IMR-90 (cell line): ENCODE measurements around the gene CLDN7. TPM values are rescaled to one million over a fixed set of nuclear protein-coding genes. Genes with fewer than 3 reads are reported as not detected.

Source experiments
- ATAC-seq: fragments of 200-7000 bp; cut with Tn5 transposase; 2 replicates; pipeline ENCODE4 v1.9.1; 2020; ENCODE audit warnings: low read depth, mild to moderate bottlenecking, moderate library complexity
- BruUV-seq: library from RNA; stranded (reverse); fragments of 400-500 nt; replicated peaks from 2 replicates; lab custom pipeline; 2021; lab: Mats Ljungman, UMichigan
- CTCF ChIA-PET: fragments of 300-600 bp; formaldehyde crosslinking; extraction: SDS; loops from one replicate; lab custom pipeline; 2021; ENCODE audit warnings: antibody characterized with exemption; lab: Yijun Ruan, JAX
- POLR2A ChIA-PET: fragments of 300-600 bp; sonication (Branson Sonifier 250); formaldehyde crosslinking; loops from one replicate; lab custom pipeline; 2022; ENCODE audit warnings: antibody characterized with exemption; ENCODE audit not compliant: unreplicated experiment; lab: Charles Lee
- DNase-seq: peaks from one replicate; pipeline ENCODE4 v3.0.0; 2013
- H2AFZ ChIP-seq: replicated peaks from 2 replicates; pipeline ENCODE3; 2013; ENCODE audit warnings: low read length, mild to moderate bottlenecking; ENCODE audit not compliant: poor library complexity
- H2AK5ac ChIP-seq: 2 replicates; pipeline ENCODE4 v1.6.1; 2013; ENCODE audit warnings: low read depth, low read length, inconsistent platforms
- H2AK9ac ChIP-seq: replicated peaks from 2 replicates; pipeline ENCODE3; 2013; ENCODE audit warnings: mild to moderate bottlenecking, low read depth, low read length, moderate library complexity; ENCODE audit not compliant: poor library complexity
- H2BK120ac ChIP-seq: 2 replicates; pipeline ENCODE4 v1.6.1; 2013; ENCODE audit warnings: low read depth, low read length, inconsistent platforms
- H2BK15ac ChIP-seq: 3 replicates; pipeline ENCODE4 v1.6.1; 2013; ENCODE audit warnings: low read depth, low read length, inconsistent platforms
- H2BK20ac ChIP-seq: 2 replicates; pipeline ENCODE4 v1.6.1; 2013; ENCODE audit warnings: low read depth, mild to moderate bottlenecking, inconsistent platforms, low read length, moderate library complexity
- H2BK5ac ChIP-seq: 2 replicates; pipeline ENCODE4 v1.6.1; 2013; ENCODE audit warnings: mild to moderate bottlenecking, low read depth, low read length, inconsistent platforms; ENCODE audit not compliant: poor library complexity, severe bottlenecking
- H3K14ac ChIP-seq: replicated peaks from 2 replicates; pipeline ENCODE4 v1.6.1; 2013; ENCODE audit warnings: low read depth, low read length, inconsistent platforms
- H3K18ac ChIP-seq: 2 replicates; pipeline ENCODE4 v1.6.1; 2013; ENCODE audit warnings: low read depth, low read length, control low read depth
- H3K23ac ChIP-seq: 2 replicates; pipeline ENCODE4 v1.6.1; 2013; ENCODE audit warnings: low read depth, low read length, inconsistent platforms
- H3K27ac ChIP-seq: 2 replicates; pipeline ENCODE4 v1.5.1; 2013; ENCODE audit warnings: mild to moderate bottlenecking, control low read depth, low read length; ENCODE audit not compliant: insufficient read depth
- H3K27me3 ChIP-seq: 2 replicates; pipeline ENCODE4 v1.6.1; 2013; ENCODE audit warnings: low read length; ENCODE audit not compliant: control insufficient read depth, insufficient read depth
- H3K36me3 ChIP-seq: 2 replicates; pipeline ENCODE4 v1.6.1; 2013; ENCODE audit warnings: low read length, mixed read lengths; ENCODE audit not compliant: control insufficient read depth, insufficient read depth
- H3K4ac ChIP-seq: 2 replicates; pipeline ENCODE4 v1.6.1; 2013; ENCODE audit warnings: low read depth, low read length, inconsistent platforms
- H3K4me1 ChIP-seq: 2 replicates; pipeline ENCODE4 v1.6.1; 2013; ENCODE audit warnings: low read length, mixed read lengths; ENCODE audit not compliant: control insufficient read depth, insufficient read depth
- H3K4me2 ChIP-seq: 2 replicates; pipeline ENCODE4 v1.6.1; 2013; ENCODE audit warnings: low read depth, mild to moderate bottlenecking, control low read depth, low read length, moderate library complexity
- H3K4me3 ChIP-seq: 2 replicates; pipeline ENCODE4 v1.5.1; 2013; ENCODE audit warnings: low read depth, mild to moderate bottlenecking, control low read depth, low read length, moderate library complexity; ENCODE audit not compliant: insufficient read depth
- H3K56ac ChIP-seq: 2 replicates; pipeline ENCODE4 v1.6.1; 2013; ENCODE audit warnings: low read length, inconsistent platforms; ENCODE audit not compliant: insufficient read depth; ENCODE audit errors: extremely low read depth
- H3K79me1 ChIP-seq, 2 experiments: 2 replicates each; pipeline ENCODE4 v1.6.1; 2013; ENCODE audit warnings: low read length in 2 of 2, inconsistent platforms in 1 of 2, low read depth in 1 of 2
- H3K9ac ChIP-seq: 2 replicates; pipeline ENCODE4 v1.6.1; 2013; ENCODE audit warnings: low read depth, low read length, control low read depth
- H3K9me1 ChIP-seq: 2 replicates; pipeline ENCODE4 v1.6.1; 2013; ENCODE audit warnings: low read length, inconsistent platforms; ENCODE audit not compliant: insufficient read depth
- H3K9me3 ChIP-seq: 2 replicates; pipeline ENCODE4 v1.6.1; 2013; ENCODE audit warnings: low read length; ENCODE audit not compliant: control insufficient read depth, insufficient read depth
- H4K20me1 ChIP-seq: 2 replicates; pipeline ENCODE4 v1.6.1; 2013; ENCODE audit warnings: low read length, inconsistent platforms; ENCODE audit not compliant: insufficient read depth
- H4K5ac ChIP-seq: 2 replicates; pipeline ENCODE4 v1.6.1; 2013; ENCODE audit warnings: mild to moderate bottlenecking, low read depth, low read length, control low read depth
- H4K8ac ChIP-seq, 2 experiments: 2 replicates each; pipeline ENCODE4 v1.6.1; 2013; ENCODE audit warnings: low read depth in 2 of 2, low read length in 2 of 2, control low read depth in 1 of 2, inconsistent platforms in 1 of 2
- H4K91ac ChIP-seq: 2 replicates; pipeline ENCODE4 v1.6.1; 2013; ENCODE audit warnings: low read depth, low read length, inconsistent platforms; ENCODE audit not compliant: insufficient read depth
- CTCF ChIP-seq: conservative IDR thresholded peaks from 2 replicates; pipeline ENCODE4 v1.5.1; 2012; ENCODE audit warnings: mild to moderate bottlenecking, low read depth, low read length, improper control_type of control experiment
- WGBS, 2 experiments: methylation state at CpG; one replicate each; pipeline versions ENCODE4 v1.1.5 to v1.1.7; 2013; ENCODE audit warnings: missing lambda C conversion rate in 2 of 2; ENCODE audit not compliant: insufficient read length in 1 of 2; ENCODE audit errors: extremely low coverage in 2 of 2; 5-methylcytosine and 5-hydroxymethylcytosine counted together
- dilution Hi-C: fragments of 300-500 bp; cut with HindIII; formaldehyde crosslinking; loops from one replicate; pipeline ENCODE4 v1.14.3; 2018; ENCODE audit warnings: low sequenced_read_pairs; ENCODE audit not compliant: unreplicated experiment
- in situ Hi-C: fragments of 300-500 bp; cut with MboI; formaldehyde crosslinking; loops from 3 replicates; pipeline ENCODE4 v1.14.3; 2019; ENCODE audit warnings: low sequenced_read_pairs, inconsistent platforms, mixed read lengths
- intact Hi-C: fragments of 100-400 bp; cut with micrococcal nuclease; formaldehyde crosslinking; loops from 2 replicates; pipeline ENCODE4 v1.10.0; 2022
- polyA plus RNA-seq, 3 experiments: library from polyadenylated mRNA; depleted of rRNA; stranded (reverse); fragments of >200 nt; gene quantifications; 2 replicates each; pipeline ENCODE4 v1.2.3, GENCODE V29; 2012; ENCODE audit warnings: low replicate concordance in 1 of 3
- total RNA-seq: library from RNA; depleted of rRNA; stranded (reverse); fragments of >200 nt; gene quantifications from 2 replicates; pipeline ENCODE4 v1.2.3, GENCODE V29; 2012

CLDN7 gene
- total and polyA plus RNA-seq, 2 of the 4 experiments (the other 2 are of a cell fraction), result 1.4 TPM

- CTCF ChIA-PET, result interaction anchor here (0.6 kb wide), 1 partner anchor 20 kb away, joined by 3 read pairs; no protein-coding TSS in a partner anchor
- Histone ChIP-seq H3K23ac (no peak overlapping the region), H3K56ac (no peak overlapping the region), H3K9me3 (no peaks in the 10 kb centered on the region), H2BK5ac (no peak overlapping the region), H2AK9ac (no peak overlapping the region), H4K5ac (no peak overlapping the region), H2BK15ac (no peak overlapping the region), H3K4me1 (peaks cover 2% of the 10 kb centered on the region; the same call in 1 of the 2 replicates), H3K4ac (no peak overlapping the region), H4K91ac (no peak overlapping the region), H4K20me1 (no peaks in the 10 kb centered on the region), H2BK120ac (no peak overlapping the region), H4K8ac (no peak overlapping the region), H3K27me3 (peaks cover 59% of the 10 kb centered on the region), H3K9me1 (no peaks in the 10 kb centered on the region), H2BK20ac (no peak overlapping the region), H3K14ac (no peak overlapping the region), H2AFZ (no peak overlapping the region), H3K36me3 (no peaks in the 10 kb centered on the region), H3K4me3 (no peak overlapping the region), H3K9ac (no peak overlapping the region), H2AK5ac (no peak overlapping the region), H3K18ac (no peak overlapping the region), H3K4me2 (no peak overlapping the region), H3K79me1 (no peaks in the 10 kb centered on the region), H3K27ac (no peak overlapping the region)
- intact Hi-C loops (no loop called here), dilution Hi-C loops (no loop called here), in situ Hi-C loops (no loop called here)
- BruUV-seq, result no TSS peak
- 65% methylated on average over 4 of the region's 12 CpGs; no CpG with 5 or more reads in 1 of the 2 experiments for WGBS, 2 experiments
- DNase-seq, result no peak
- no peak for TF ChIP-seq CTCF
- POLR2A ChIA-PET, result no interaction called here
- no peak for ATAC-seq
These were observed 23.4 kb upstream of the CLDN7 start for GRCh38 chr17:7285679-7286078.
